Common myeloid progenitor, CD34-positive (primary cell): Measurements from ENCODE around the gene FLVCR1.

Experiments used
- CTCF ChIA-PET: fragments of 350-600 bp; sonication (Branson Sonifier 250); formaldehyde crosslinking; loops from one replicate; lab custom pipeline; 2021; ENCODE audit warnings: antibody characterized with exemption; lab: Charles Lee
- POLR2A ChIA-PET: fragments of 350-600 bp; sonication (Branson Sonifier 250); formaldehyde crosslinking; loops from one replicate; lab custom pipeline; 2021; ENCODE audit warnings: antibody characterized with exemption; lab: Charles Lee
- DNase-seq, 3 donors: peaks; one replicate each; pipeline versions ENCODE4 v3.0.0 to v3.0.0-alpha.2; 2013
- H3K27ac ChIP-seq, 2 experiments: 1 replicate in 1 of 2; 2 replicates in 1 of 2; pipeline ENCODE4 v1.7.0; 2013; ENCODE audit warnings: inconsistent platforms in 2 of 2, low read length in 2 of 2, mild to moderate bottlenecking in 2 of 2, low read depth in 1 of 2, moderate library complexity in 1 of 2; ENCODE audit not compliant: severe bottlenecking in 2 of 2, insufficient read depth in 1 of 2, poor library complexity in 1 of 2
- H3K27me3 ChIP-seq, 5 experiments: replicated peaks in 2 of 5; 1 replicate in 3 of 5; 2 replicates in 2 of 5; pipeline versions ENCODE4 v1.6.1 to v1.7.0; 2013; ENCODE audit warnings: low read length in 4 of 5, mild to moderate bottlenecking in 2 of 5, moderate library complexity in 2 of 5, inconsistent platforms in 1 of 5; ENCODE audit not compliant: insufficient read depth in 5 of 5, control insufficient read depth in 4 of 5
- H3K36me3 ChIP-seq, 4 experiments: 1 replicate in 2 of 4; 2 replicates in 2 of 4; pipeline versions ENCODE4 v1.6.1 to v1.7.0; 2013; ENCODE audit warnings: low read length in 3 of 4, control low read depth in 1 of 4, mild to moderate bottlenecking in 1 of 4; ENCODE audit not compliant: control insufficient read depth in 4 of 4, insufficient read depth in 4 of 4
- H3K4me1 ChIP-seq, 4 experiments: 1 replicate in 3 of 4; 2 replicates in 1 of 4; pipeline versions ENCODE4 v1.6.1 to v1.7.1; 2013; ENCODE audit warnings: low read length in 3 of 4, mild to moderate bottlenecking in 3 of 4, control low read depth in 1 of 4, inconsistent platforms in 1 of 4, moderate library complexity in 1 of 4; ENCODE audit not compliant: control insufficient read depth in 4 of 4, insufficient read depth in 4 of 4; ENCODE audit errors: control extremely low read depth in 1 of 4
- H3K4me3 ChIP-seq, 7 experiments: 1 replicate in 4 of 7; 2 replicates in 3 of 7; pipeline versions ENCODE4 v1.5.1 to v1.7.0; 2013; ENCODE audit warnings: mild to moderate bottlenecking in 7 of 7, low read length in 6 of 7, moderate library complexity in 6 of 7, inconsistent platforms in 2 of 7, low read depth in 2 of 7, control low read depth in 1 of 7; ENCODE audit not compliant: insufficient read depth in 4 of 7, control insufficient read depth in 1 of 7; ENCODE audit errors: extremely low read depth in 1 of 7
- H3K9me3 ChIP-seq, 5 experiments: 1 replicate in 4 of 5; 2 replicates in 1 of 5; pipeline versions ENCODE4 v1.6.1 to v1.7.1; 2013; ENCODE audit warnings: low read length in 4 of 5, mild to moderate bottlenecking in 2 of 5, inconsistent platforms in 1 of 5, low read depth in 1 of 5, moderate library complexity in 1 of 5; ENCODE audit not compliant: control insufficient read depth in 4 of 5, insufficient read depth in 2 of 5; ENCODE audit errors: control extremely low read depth in 1 of 5
- WGBS: methylation state at CpG from one replicate; pipeline ENCODE4 v1.1.5; 2013; ENCODE audit not compliant: insufficient coverage; 5-methylcytosine and 5-hydroxymethylcytosine counted together

The FLVCR1 gene

GRCh38 chr1:212917858-212918257 lies 59.8 kb downstream of the FLVCR1 start:
- no peak for DNase-seq
- no peaks in the 10 kb centered on the region for H3K9me3 ChIP-seq
- no peak overlapping the region for H3K4me3 ChIP-seq
- H3K4me1 ChIP-seq, result peaks cover 0 to 15% (median 9%) of the 10 kb centered on the region in 4 experiments
- no peaks in the 10 kb centered on the region for H3K36me3 ChIP-seq
- POLR2A ChIA-PET, result no interaction called here
- CTCF ChIA-PET, result interaction anchor here (1.2 kb wide), 1 partner anchor 10 kb away, joined by 5 read pairs; no protein-coding TSS in a partner anchor
- 89% methylated on average over 5 of the region's 5 CpGs for WGBS
- no peak overlapping the region for H3K27ac ChIP-seq
- peaks cover 0 to 3% (median 0%) of the 10 kb centered on the region in 5 experiments for H3K27me3 ChIP-seq

- ChIA-PET CTCF (no interaction called here), POLR2A (no interaction called here)
- Histone ChIP-seq H3K9me3 (no peaks in the 10 kb centered on the region), H3K36me3 (no peaks in the 10 kb centered on the region), H3K4me3 (no peak overlapping the region), H3K27ac (no peak overlapping the region), H3K27me3 (peaks cover 0 to 3% (median 0%) of the 10 kb centered on the region in 5 experiments), H3K4me1 (peaks cover 0 to 15% (median 9%) of the 10 kb centered on the region in 4 experiments)
- WGBS, result 95% methylated on average over 2 of the region's 2 CpGs
- DNase-seq, result no peak
Observed at GRCh38 chr1:212918824-212919223, 60.7 kb downstream of the FLVCR1 start.

- Histone ChIP-seq H3K4me3 (no peak overlapping the region), H3K36me3 (no peaks in the 10 kb centered on the region), H3K27ac (no peak overlapping the region), H3K9me3 (no peaks in the 10 kb centered on the region), H3K27me3 (peaks cover 0 to 3% (median 0%) of the 10 kb centered on the region in 5 experiments), H3K4me1 (peaks cover 0 to 15% (median 9%) of the 10 kb centered on the region in 4 experiments)
- DNase-seq, result no peak
- WGBS, result 96% methylated on average over 5 of the region's 7 CpGs
- POLR2A ChIA-PET, result no interaction called here
- CTCF ChIA-PET, result interaction anchor here (1.0 kb wide), 1 partner anchor 12 kb away, joined by 3 read pairs; no protein-coding TSS in a partner anchor
Observed at GRCh38 chr1:212920246-212920645, 62.2 kb downstream of the FLVCR1 start.

GRCh38 chr1:212920896-212921295 lies 62.8 kb downstream of the FLVCR1 start:
- no peak overlapping the region for H3K4me3 ChIP-seq
- no peaks in the 10 kb centered on the region for H3K9me3 ChIP-seq
- H3K27me3 ChIP-seq, result peaks cover 0 to 3% (median 0%) of the 10 kb centered on the region in 5 experiments
- 85% methylated on average over 5 of the region's 6 CpGs for WGBS
- DNase-seq, result no peak
- H3K4me1 ChIP-seq, result peaks cover 0 to 11% (median 9%) of the 10 kb centered on the region in 4 experiments
- no peak overlapping the region for H3K27ac ChIP-seq
- CTCF ChIA-PET, result interaction anchor here (1.0 to 1.4 kb wide), 3 partner anchors 12 to 76 kb away, joined by 3 to 5 read pairs (median 3); no protein-coding TSS in a partner anchor
- POLR2A ChIA-PET, result no interaction called here
- no peaks in the 10 kb centered on the region for H3K36me3 ChIP-seq

- Histone ChIP-seq H3K4me3 (no peak overlapping the region), H3K9me3 (no peaks in the 10 kb centered on the region), H3K27ac (no peak overlapping the region), H3K36me3 (no peaks in the 10 kb centered on the region), H3K4me1 (peaks cover 0 to under 1% (median under 1%) of the 10 kb centered on the region in 4 experiments), H3K27me3 (peaks cover 0 to 3% (median 0%) of the 10 kb centered on the region in 5 experiments)
- no peak for DNase-seq
- 100% methylated on average over 3 of the region's 5 CpGs for WGBS
- CTCF ChIA-PET, result interaction anchor here (1.4 kb wide), 1 partner anchor 75 kb away, joined by 5 read pairs; no protein-coding TSS in a partner anchor
- POLR2A ChIA-PET, result interaction anchor here (0.6 kb wide), 1 partner anchor 21 kb away, joined by 3 read pairs; no protein-coding TSS in a partner anchor
Observed at GRCh38 chr1:212922016-212922415, 63.9 kb downstream of the FLVCR1 start.

- 87% methylated on average over 3 of the region's 6 CpGs for WGBS
- CTCF ChIA-PET, result no interaction called here
- no peaks in the 10 kb centered on the region for H3K27me3 ChIP-seq
- POLR2A ChIA-PET, result no interaction called here
- no peaks in the 10 kb centered on the region for H3K36me3 ChIP-seq
- H3K4me1 ChIP-seq, result peaks cover 0 to 9% (median 6%) of the 10 kb centered on the region in 4 experiments
- peak in 2 of 3 donors; percentile 26 to 51 for DNase-seq
- H3K27ac ChIP-seq, result no peak overlapping the region
- H3K9me3 ChIP-seq, result no peaks in the 10 kb centered on the region
- no peak overlapping the region for H3K4me3 ChIP-seq
Observed at GRCh38 chr1:212926372-212926771, 68.3 kb downstream of the FLVCR1 start.
